Suprapubic skin (tissue), 4 donors: ENCODE measurements around the gene SLAMF7. TPM values are rescaled to one million over a fixed set of nuclear protein-coding genes. Genes with fewer than 3 reads are reported as not detected.

Experiments
- DNase-seq, 2 donors: peaks; one replicate each; pipeline ENCODE4 v3.0.0-alpha.2; 2019; ENCODE audit warnings: low spot score in 2 of 2
- H3K27ac ChIP-seq: fragments of 200-600 bp; sonication (generic); one replicate; pipeline ENCODE4 v1.5.1; 2019
- H3K27me3 ChIP-seq: fragments of 200-600 bp; sonication (generic); one replicate; pipeline ENCODE4 v1.5.1; 2019
- H3K36me3 ChIP-seq: fragments of 200-600 bp; sonication (generic); one replicate; pipeline ENCODE4 v1.5.1; 2019
- H3K4me1 ChIP-seq: fragments of 200-600 bp; sonication (generic); one replicate; pipeline ENCODE4 v1.5.1; 2019
- H3K4me3 ChIP-seq: fragments of 200-600 bp; sonication (generic); one replicate; pipeline ENCODE4 v1.5.1; 2019; ENCODE audit warnings: mild to moderate bottlenecking
- H3K9me3 ChIP-seq: fragments of 200-600 bp; sonication (generic); one replicate; pipeline ENCODE4 v1.5.1; 2019
- CTCF ChIP-seq, 2 donors: fragments of 200-600 bp in 1 of 2; fragments of 450-650 bp in 1 of 2; sonication (generic) in 1 of 2; IDR thresholded peaks; one replicate each; pipeline ENCODE4 v1.5.1; 2016 to 2019; ENCODE audit warnings: antibody characterized with exemption in 2 of 2, mild to moderate bottlenecking in 1 of 2, moderate library complexity in 1 of 2
- EP300 ChIP-seq: sonication (generic); formaldehyde crosslinking; IDR thresholded peaks from one replicate; pipeline ENCODE4 v1.6.1; 2017; ENCODE audit warnings: antibody characterized with exemption
- POLR2A ChIP-seq, 2 donors: fragments of 450-650 bp; IDR thresholded peaks; one replicate each; pipeline ENCODE4 v1.6.1; 2017; ENCODE audit warnings: antibody characterized with exemption in 2 of 2, mild to moderate bottlenecking in 2 of 2, moderate library complexity in 2 of 2
- POLR2AphosphoS5 ChIP-seq, 3 donors: sonication (generic); formaldehyde crosslinking; IDR thresholded peaks; one replicate each; pipeline ENCODE4 v1.6.1; 2017; ENCODE audit warnings: antibody characterized with exemption in 3 of 3
- WGBS: methylation state at CpG from one replicate; pipeline ENCODE4 v1.1.5; 2018; 5-methylcytosine and 5-hydroxymethylcytosine counted together
- total RNA-seq, 4 donors: library from RNA; depleted of rRNA; stranded (reverse); fragments of >200 nt; gene quantifications; one replicate each; pipeline ENCODE4 v1.1.0, GENCODE V29; 2016

The SLAMF7 gene
- total RNA-seq, 4 donors from 2014 or later: 1.1 to 3.4 (median 1.9) TPM

GRCh38 chr1:160740133-160740688 lies 1.2 kb downstream of the SLAMF7 start:
- no peak overlapping the region for H3K4me3 ChIP-seq
- DNase-seq: no peak
- H3K27ac ChIP-seq: no peak overlapping the region
- H3K9me3 ChIP-seq: peaks cover 5% of the 10 kb centered on the region
- H3K36me3 ChIP-seq: no peaks in the 10 kb centered on the region
- no peaks in the 10 kb centered on the region for H3K4me1 ChIP-seq
- TF ChIP-seq CTCF (IDR thresholded peaks at IDR 0.05): no peak
- no peak for TF ChIP-seq POLR2AphosphoS5 (IDR thresholded peaks at IDR 0.05)
- no peak for TF ChIP-seq EP300
- TF ChIP-seq POLR2A (IDR thresholded peaks at IDR 0.05): no peak
- no peaks in the 10 kb centered on the region for H3K27me3 ChIP-seq
- 81% methylated on average over 5 of the region's 5 CpGs for WGBS

- Histone ChIP-seq H3K4me1 (no peaks in the 10 kb centered on the region), H3K36me3 (no peaks in the 10 kb centered on the region), H3K27ac (no peak overlapping the region), H3K27me3 (no peaks in the 10 kb centered on the region), H3K9me3 (peaks cover 5% of the 10 kb centered on the region), H3K4me3 (no peak overlapping the region)
- TF ChIP-seq CTCF (IDR thresholded peaks at IDR 0.05): no peak
- no peak for TF ChIP-seq POLR2A (IDR thresholded peaks at IDR 0.05)
- no peak for TF ChIP-seq EP300
- no peak for TF ChIP-seq POLR2AphosphoS5 (IDR thresholded peaks at IDR 0.05)
- DNase-seq: no peak
- 89% methylated on average over 4 of the region's 4 CpGs for WGBS
Measured at GRCh38 chr1:160741092-160741501, 2.0 kb downstream of the SLAMF7 start.

DNA sequence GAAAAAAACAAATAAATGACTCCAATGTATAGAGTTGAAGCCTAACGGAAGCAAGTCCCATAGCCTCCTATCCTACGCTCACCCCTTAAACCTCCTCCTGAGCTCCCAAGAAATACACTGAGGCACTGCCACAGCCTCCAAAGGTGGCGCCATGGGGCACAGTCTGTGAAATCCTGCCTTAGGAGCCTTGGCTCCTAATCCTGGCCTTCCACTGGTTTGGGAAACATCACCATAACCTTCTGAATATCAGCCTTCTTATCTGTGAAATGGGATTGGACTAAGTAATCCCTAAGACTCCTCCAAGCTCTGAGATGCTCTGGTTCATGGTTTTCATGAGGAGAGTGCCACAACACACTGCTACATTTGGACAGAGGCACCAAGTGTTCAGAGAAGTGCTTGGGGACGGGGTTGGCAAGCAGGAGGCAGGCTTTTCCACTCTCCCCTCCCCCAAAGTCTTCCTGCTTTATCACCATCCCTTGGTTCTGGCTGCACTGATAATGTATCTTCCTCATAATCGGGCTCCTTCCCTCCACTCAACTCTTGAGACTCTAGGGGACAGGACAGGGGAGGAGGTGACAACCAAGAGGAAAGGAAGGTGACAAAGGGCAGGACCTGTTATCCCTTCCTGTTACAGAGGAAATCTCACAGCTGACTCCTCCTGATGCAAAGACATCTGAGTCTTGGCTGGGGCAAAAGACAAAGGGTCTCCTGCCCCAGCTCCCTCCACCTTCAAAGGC lies 2.7 kb downstream of the SLAMF7 start:
- Histone ChIP-seq H3K4me1 (no peaks in the 10 kb centered on the region), H3K36me3 (no peaks in the 10 kb centered on the region), H3K4me3 (no peak overlapping the region), H3K27ac (no peak overlapping the region), H3K27me3 (no peaks in the 10 kb centered on the region), H3K9me3 (peaks cover 5% of the 10 kb centered on the region)
- DNase-seq: no peak
- WGBS: 82% methylated on average over 5 of the region's 5 CpGs
- TF ChIP-seq POLR2AphosphoS5 (IDR thresholded peaks at IDR 0.05) (no peak), POLR2A (IDR thresholded peaks at IDR 0.05) (no peak), EP300 (no peak), CTCF (IDR thresholded peaks at IDR 0.05) (no peak)

- no peak overlapping the region for H3K27ac ChIP-seq
- no peak for TF ChIP-seq EP300
- no peak for TF ChIP-seq POLR2AphosphoS5 (IDR thresholded peaks at IDR 0.05)
- no peak for TF ChIP-seq CTCF (IDR thresholded peaks at IDR 0.05)
- TF ChIP-seq POLR2A (IDR thresholded peaks at IDR 0.05): no peak
- H3K4me3 ChIP-seq: no peak overlapping the region
- H3K9me3 ChIP-seq: no peaks in the 10 kb centered on the region
- H3K27me3 ChIP-seq: no peaks in the 10 kb centered on the region
- DNase-seq: no peak
- 83% methylated on average over 8 of the region's 8 CpGs for WGBS
- no peaks in the 10 kb centered on the region for H3K4me1 ChIP-seq
- H3K36me3 ChIP-seq: no peaks in the 10 kb centered on the region
Measured at GRCh38 chr1:160742428-160743127, 3.5 kb downstream of the SLAMF7 start.

DNA sequence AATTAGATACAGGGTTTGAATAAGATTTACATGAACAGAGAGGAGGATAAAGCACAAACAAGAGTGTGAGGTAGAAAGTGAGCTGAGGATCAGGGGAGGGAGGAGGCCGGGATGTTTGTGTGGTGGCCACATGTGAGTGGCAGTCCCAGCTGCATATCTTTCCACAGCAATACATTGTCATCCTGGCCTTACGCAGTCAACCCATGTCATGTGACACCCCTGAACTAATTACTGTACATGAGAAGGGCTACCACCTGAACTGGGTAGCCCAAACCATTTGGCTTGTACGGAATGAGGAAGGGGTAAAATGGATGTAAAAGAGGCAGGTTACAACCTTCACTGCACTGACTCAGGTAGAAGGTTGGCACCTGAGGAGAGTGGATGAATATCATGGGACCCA lies 4.2 kb downstream of the SLAMF7 start:
- no peaks in the 10 kb centered on the region for H3K9me3 ChIP-seq
- H3K27ac ChIP-seq: no peak overlapping the region
- 82% methylated on average over 3 of the region's 3 CpGs for WGBS
- no peaks in the 10 kb centered on the region for H3K4me1 ChIP-seq
- no peaks in the 10 kb centered on the region for H3K27me3 ChIP-seq
- TF ChIP-seq POLR2A (IDR thresholded peaks at IDR 0.05) (no peak), CTCF (IDR thresholded peaks at IDR 0.05) (no peak), EP300 (no peak)
- H3K36me3 ChIP-seq: no peaks in the 10 kb centered on the region
- H3K4me3 ChIP-seq: no peak overlapping the region
- DNase-seq: no peak
